GM12878 (cell line): ENCODE data around the gene MAGEB17. TPM values are rescaled to one million over a fixed set of nuclear protein-coding genes. Genes with fewer than 3 reads are reported as not detected.

Experiments used
- CHD1 ChIP-seq: IDR thresholded peaks from 2 replicates; pipeline ENCODE4 v1.6.1; 2012; ENCODE audit warnings: low read depth, low read length, improper control_type of control experiment
- ELK1 ChIP-seq: IDR thresholded peaks from 2 replicates; pipeline ENCODE4 v1.6.1; 2012; ENCODE audit warnings: low read depth, low read length, improper control_type of control experiment
- EP300 ChIP-seq, 2 experiments: fragments of 150-350 bp in 1 of 2; IDR thresholded peaks; 2 replicates each; pipeline ENCODE4 v1.6.1; 2011 to 2012; ENCODE audit warnings: low read depth in 2 of 2, low read length in 2 of 2, borderline replicate concordance in 1 of 2, improper control_type of control experiment in 1 of 2, inconsistent platforms in 1 of 2; ENCODE audit not compliant: control insufficient read depth in 1 of 2
- ESRRA ChIP-seq: IDR thresholded peaks from 2 replicates; pipeline ENCODE4 v1.6.1; 2012; ENCODE audit warnings: mild to moderate bottlenecking, low read length, improper control_type of control experiment
- HCFC1 ChIP-seq: fragments of 150-350 bp; IDR thresholded peaks from 2 replicates; pipeline ENCODE4 v1.6.1; 2014; ENCODE audit warnings: low read length
- IKZF1 ChIP-seq: fragments of 450-650 bp; conservative IDR thresholded peaks from 2 replicates; pipeline ENCODE4 v1.6.1; 2017; ENCODE audit warnings: antibody characterized with exemption, mild to moderate bottlenecking
- JUND ChIP-seq: IDR thresholded peaks from 2 replicates; pipeline ENCODE4 v1.6.1; 2012; ENCODE audit warnings: low read depth, mild to moderate bottlenecking, low read length, improper control_type of control experiment, moderate library complexity
- MEF2A ChIP-seq: IDR thresholded peaks from 2 replicates; pipeline ENCODE4 v1.6.1; 2011; ENCODE audit warnings: low read depth, mild to moderate bottlenecking, low read length, moderate library complexity; ENCODE audit not compliant: insufficient read depth
- MXI1 ChIP-seq: fragments of 150-350 bp; IDR thresholded peaks from 2 replicates; pipeline ENCODE4 v1.6.1; 2011; ENCODE audit warnings: low read depth, mild to moderate bottlenecking, inconsistent platforms, low read length, improper control_type of control experiment
- NFIC ChIP-seq: IDR thresholded peaks from 2 replicates; pipeline ENCODE4 v1.6.1; 2012; ENCODE audit warnings: low read depth, mild to moderate bottlenecking, inconsistent platforms, low read length, moderate library complexity
- NFYB ChIP-seq: IDR thresholded peaks from 2 replicates; pipeline ENCODE4 v1.6.1; 2011; ENCODE audit warnings: low read depth, mild to moderate bottlenecking, low read length, improper control_type of control experiment, moderate library complexity; ENCODE audit not compliant: insufficient read depth
- POLR2AphosphoS5 ChIP-seq: IDR thresholded peaks from 2 replicates; pipeline ENCODE4 v1.6.1; 2011; ENCODE audit warnings: mild to moderate bottlenecking, low read length, inconsistent platforms
- RAD51 ChIP-seq: fragments of 450-650 bp; IDR thresholded peaks from 2 replicates; pipeline ENCODE4 v1.6.1; 2016; ENCODE audit warnings: moderate library complexity, mild to moderate bottlenecking, inconsistent platforms
- SREBF1 ChIP-seq: IDR thresholded peaks from 2 replicates; pipeline ENCODE4 v1.6.1; 2012; ENCODE audit warnings: mild to moderate bottlenecking, low read length
- TCF12 ChIP-seq: IDR thresholded peaks from 2 replicates; pipeline ENCODE4 v1.6.1; 2011; ENCODE audit warnings: low read depth, mild to moderate bottlenecking, low read length
- USF2 ChIP-seq: IDR thresholded peaks from 2 replicates; pipeline ENCODE4 v1.6.1; 2011; ENCODE audit warnings: low read depth, low read length, improper control_type of control experiment, borderline replicate concordance
- polyA plus RNA-seq, 11 experiments: library from polyadenylated mRNA; depleted of rRNA in 4 of 11; unstranded in 6 of 11; stranded (reverse) in 5 of 11; fragments of >200 nt; fragmentation: Nextera tagmentation in 4 of 11; fragmentation: Illumina TruSeq in 1 of 11; extraction: Ambion mirVana in 4 of 11; extraction: Trizol in 1 of 11; gene quantifications; 1 replicate in 1 of 11; 2 replicates in 10 of 11; pipeline versions ENCODE4 v1.2.1 to v1.2.3, GENCODE V29; 2011 to 2016; ENCODE audit warnings: inconsistent platforms in 2 of 11, missing spikeins in 2 of 11, low read depth in 1 of 11
- total RNA-seq, 4 experiments: library from RNA; depleted of rRNA in 3 of 4; stranded (reverse); fragments of >200 nt in 3 of 4; fragmentation: Illumina TruSeq in 1 of 4; extraction: Trizol in 1 of 4; gene quantifications; 2 replicates each; pipeline versions ENCODE4 v1.2.1 to v1.2.3, GENCODE V29; 2013 to 2021
- TF ChIP-seq, protein P1 (sequence below): fragments of 150-350 bp; IDR thresholded peaks from 2 replicates; pipeline ENCODE4 v1.6.1; 2014; ENCODE audit warnings: mild to moderate bottlenecking, low read depth, low read length
- TF ChIP-seq, protein P2 (sequence below): fragments of 450-650 bp; IDR thresholded peaks from 2 replicates; pipeline ENCODE4 v1.6.1; 2017; ENCODE audit warnings: low read depth, mild to moderate bottlenecking, moderate library complexity
- TF ChIP-seq, protein P3 (sequence below): fragments of 450-650 bp; formaldehyde crosslinking; IDR thresholded peaks from 2 replicates; pipeline ENCODE4 v1.4.0; 2020; ENCODE audit warnings: mild to moderate bottlenecking, moderate library complexity

MAGEB17 gene
- total and polyA plus RNA-seq, 10 of the 15 experiments (the other 5 are each of a cell fraction or from before 2014, with no cell fraction given), result 0.05 to 0.21 TPM; not detected in 8

DNA sequence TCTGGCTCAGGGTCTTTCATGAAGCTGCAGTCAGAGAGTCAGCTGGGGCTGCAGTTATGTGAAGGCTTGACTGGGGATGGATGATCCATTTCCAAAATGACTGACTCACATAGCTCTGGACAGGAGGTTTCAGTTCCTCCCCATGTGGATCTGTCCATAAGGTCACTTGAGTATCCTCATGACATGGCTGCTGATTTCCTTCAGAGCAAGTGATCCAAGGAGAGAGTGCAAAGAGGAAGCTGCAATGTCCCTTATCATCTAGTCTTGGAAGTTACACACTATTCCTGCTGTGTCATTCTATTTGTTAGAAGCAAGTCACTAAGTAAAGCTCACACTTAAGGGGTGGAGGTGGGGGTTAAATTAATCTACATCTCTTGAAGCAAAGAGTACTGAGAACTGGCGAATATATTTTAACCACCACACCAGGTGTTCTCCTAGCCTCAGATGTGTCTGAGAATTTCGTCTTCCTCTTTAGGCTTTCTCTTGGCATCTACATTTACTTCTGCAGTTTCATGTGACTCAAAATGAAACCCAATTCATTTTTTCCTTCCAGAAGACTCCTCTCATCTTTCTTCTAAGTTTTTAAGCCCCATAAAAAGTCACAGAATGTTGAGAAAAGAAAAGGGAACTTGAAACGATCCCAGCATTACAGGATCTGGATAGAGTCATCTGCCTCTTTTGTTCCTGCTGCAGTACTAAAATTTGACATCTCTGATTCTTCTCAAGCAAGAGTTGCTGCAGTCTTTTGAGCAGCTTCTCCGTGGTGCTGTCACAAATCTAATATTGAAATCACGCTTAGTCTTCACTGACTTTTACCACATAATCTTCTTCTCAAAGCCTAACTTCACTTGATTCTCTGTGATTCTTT lies 47.7 kb upstream of the MAGEB17 start (continued):
- no peak for TF ChIP-seq NFYB
- TF ChIP-seq USF2, result no peak
- TF ChIP-seq, protein P1, sequence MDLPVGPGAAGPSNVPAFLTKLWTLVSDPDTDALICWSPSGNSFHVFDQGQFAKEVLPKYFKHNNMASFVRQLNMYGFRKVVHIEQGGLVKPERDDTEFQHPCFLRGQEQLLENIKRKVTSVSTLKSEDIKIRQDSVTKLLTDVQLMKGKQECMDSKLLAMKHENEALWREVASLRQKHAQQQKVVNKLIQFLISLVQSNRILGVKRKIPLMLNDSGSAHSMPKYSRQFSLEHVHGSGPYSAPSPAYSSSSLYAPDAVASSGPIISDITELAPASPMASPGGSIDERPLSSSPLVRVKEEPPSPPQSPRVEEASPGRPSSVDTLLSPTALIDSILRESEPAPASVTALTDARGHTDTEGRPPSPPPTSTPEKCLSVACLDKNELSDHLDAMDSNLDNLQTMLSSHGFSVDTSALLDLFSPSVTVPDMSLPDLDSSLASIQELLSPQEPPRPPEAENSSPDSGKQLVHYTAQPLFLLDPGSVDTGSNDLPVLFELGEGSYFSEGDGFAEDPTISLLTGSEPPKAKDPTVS, result no peak
- no peak for TF ChIP-seq CHD1
- TF ChIP-seq, protein P2, sequence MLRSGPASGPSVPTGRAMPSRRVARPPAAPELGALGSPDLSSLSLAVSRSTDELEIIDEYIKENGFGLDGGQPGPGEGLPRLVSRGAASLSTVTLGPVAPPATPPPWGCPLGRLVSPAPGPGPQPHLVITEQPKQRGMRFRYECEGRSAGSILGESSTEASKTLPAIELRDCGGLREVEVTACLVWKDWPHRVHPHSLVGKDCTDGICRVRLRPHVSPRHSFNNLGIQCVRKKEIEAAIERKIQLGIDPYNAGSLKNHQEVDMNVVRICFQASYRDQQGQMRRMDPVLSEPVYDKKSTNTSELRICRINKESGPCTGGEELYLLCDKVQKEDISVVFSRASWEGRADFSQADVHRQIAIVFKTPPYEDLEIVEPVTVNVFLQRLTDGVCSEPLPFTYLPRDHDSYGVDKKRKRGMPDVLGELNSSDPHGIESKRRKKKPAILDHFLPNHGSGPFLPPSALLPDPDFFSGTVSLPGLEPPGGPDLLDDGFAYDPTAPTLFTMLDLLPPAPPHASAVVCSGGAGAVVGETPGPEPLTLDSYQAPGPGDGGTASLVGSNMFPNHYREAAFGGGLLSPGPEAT, result peak; percentile 71; the same call in 1 of the 2 replicates
- peak; percentile 62; the same call in 1 of the 2 replicates for TF ChIP-seq JUND
- peak; percentile 41 to 42; a peak in 2 of 4 replicates for TF ChIP-seq EP300 (IDR thresholded peaks at IDR 0.05; ENCODE audit: borderline replicate concordance in 1 of 2, control insufficient read depth in 1 of 2, low read depth in 2 of 2, low read length in 2 of 2)
- peak; percentile 57; the same call in 1 of the 2 replicates for TF ChIP-seq MEF2A
- peak; percentile 82 for TF ChIP-seq IKZF1
- TF ChIP-seq MXI1, result no peak
- no peak for TF ChIP-seq ELK1
- no peak for TF ChIP-seq ESRRA
- TF ChIP-seq, protein P3, sequence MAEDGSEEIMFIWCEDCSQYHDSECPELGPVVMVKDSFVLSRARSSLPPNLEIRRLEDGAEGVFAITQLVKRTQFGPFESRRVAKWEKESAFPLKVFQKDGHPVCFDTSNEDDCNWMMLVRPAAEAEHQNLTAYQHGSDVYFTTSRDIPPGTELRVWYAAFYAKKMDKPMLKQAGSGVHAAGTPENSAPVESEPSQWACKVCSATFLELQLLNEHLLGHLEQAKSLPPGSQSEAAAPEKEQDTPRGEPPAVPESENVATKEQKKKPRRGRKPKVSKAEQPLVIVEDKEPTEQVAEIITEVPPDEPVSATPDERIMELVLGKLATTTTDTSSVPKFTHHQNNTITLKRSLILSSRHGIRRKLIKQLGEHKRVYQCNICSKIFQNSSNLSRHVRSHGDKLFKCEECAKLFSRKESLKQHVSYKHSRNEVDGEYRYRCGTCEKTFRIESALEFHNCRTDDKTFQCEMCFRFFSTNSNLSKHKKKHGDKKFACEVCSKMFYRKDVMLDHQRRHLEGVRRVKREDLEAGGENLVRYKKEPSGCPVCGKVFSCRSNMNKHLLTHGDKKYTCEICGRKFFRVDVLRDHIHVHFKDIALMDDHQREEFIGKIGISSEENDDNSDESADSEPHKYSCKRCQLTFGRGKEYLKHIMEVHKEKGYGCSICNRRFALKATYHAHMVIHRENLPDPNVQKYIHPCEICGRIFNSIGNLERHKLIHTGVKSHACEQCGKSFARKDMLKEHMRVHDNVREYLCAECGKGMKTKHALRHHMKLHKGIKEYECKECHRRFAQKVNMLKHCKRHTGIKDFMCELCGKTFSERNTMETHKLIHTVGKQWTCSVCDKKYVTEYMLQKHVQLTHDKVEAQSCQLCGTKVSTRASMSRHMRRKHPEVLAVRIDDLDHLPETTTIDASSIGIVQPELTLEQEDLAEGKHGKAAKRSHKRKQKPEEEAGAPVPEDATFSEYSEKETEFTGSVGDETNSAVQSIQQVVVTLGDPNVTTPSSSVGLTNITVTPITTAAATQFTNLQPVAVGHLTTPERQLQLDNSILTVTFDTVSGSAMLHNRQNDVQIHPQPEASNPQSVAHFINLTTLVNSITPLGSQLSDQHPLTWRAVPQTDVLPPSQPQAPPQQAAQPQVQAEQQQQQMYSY, result no peak
- TF ChIP-seq HCFC1, result no peak
- TF ChIP-seq SREBF1, result no peak
- TF ChIP-seq POLR2AphosphoS5, result no peak
- TF ChIP-seq TCF12, result peak; percentile 91
- no peak for TF ChIP-seq RAD51
- TF ChIP-seq NFIC, result peak; percentile 95
